ENCODE data around the gene PPP2CA. TPM values are rescaled to one million over a fixed set of nuclear protein-coding genes. Genes with fewer than 3 reads are reported as not detected.

The PPP2CA gene
- 95.8 TPM for total RNA-seq

DNA sequence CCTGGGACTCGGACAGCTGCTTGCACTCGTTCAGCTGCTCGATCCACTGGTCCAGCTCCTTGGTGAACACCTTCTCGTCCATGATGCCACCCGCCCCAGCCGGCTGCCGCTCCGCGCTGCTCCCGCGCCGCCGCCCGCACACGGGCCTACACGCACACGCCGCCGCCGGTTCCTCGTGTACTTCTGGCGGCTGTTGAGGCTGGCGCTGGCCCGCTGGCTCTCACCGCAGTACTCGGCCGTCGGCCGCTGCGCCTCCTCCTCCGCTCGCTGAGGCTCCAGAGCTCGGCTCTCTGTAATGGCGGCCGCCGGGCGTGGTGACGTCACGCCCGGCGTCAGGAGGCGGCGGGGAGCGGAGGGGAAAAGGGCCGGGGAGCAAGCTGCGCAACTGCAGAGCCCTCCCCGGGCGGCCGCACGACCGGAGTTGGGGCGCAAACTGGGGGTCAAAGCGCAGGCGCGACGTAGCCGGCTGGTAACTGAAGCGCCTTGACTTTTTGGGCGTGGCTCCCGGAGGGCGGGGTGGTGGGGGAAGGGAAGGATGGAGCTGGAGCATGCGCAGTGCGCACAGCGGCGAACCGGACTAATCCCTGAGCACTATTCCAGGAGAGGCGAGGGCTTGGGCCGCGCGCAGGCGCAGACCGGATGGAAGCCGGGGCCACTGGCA, at the start of gene PPP2CA:
TSS of gene PPP2CA (minus strand) at position 294 of the 661 bp plus-strand sequence. CDS start at position 82, 212 bp downstream.

DNA sequence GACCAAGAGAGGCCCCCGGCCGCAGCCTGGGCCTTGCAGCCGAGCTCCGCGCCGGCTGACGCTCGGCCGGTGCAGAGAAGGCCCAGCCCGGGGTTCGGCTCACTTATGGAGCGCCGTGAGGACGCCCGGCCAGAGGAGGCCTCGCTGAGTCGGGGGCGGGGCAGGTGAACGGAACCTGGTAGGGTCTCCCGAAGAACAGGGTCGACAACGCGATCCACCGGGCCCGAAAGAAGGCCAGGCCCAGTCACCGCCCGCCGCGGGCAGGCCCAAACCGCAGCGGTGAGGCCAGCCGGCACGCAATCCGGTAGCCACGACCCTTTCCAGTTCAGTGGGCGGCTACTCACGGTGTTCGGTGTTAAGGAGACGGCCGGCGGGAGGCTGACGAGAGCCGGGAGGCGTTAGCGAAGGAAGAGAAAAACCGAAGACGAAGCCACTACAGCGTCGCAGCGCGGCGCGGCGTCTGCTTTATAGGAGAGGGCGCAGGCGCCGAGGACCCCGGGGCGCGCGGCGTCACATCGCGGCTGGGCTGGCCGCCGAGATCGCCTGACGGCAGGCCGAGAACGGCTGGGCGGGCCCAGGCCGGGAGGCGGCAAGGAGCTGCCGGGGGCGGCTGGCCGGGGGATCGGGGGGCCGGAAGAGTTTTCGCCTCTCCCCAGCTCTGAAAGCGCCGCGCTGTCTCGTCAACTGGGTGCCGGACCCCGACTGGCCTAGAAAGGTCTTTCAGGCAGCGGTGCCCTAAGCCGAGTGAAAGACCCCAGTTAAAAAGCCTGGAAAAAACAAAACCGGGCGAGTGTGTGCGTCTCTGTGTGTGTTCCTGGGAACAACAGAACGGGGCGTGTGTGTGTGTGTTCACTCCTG, 49.1 kb downstream of the PPP2CA start, which contains the start of gene SKP1:
TSS of gene SKP1 (minus strand) at position 440 of the 858 bp plus-strand sequence. CDS start 2,928 bp downstream, outside the sequence.

Small RNAs within 50 kb of the gene (small RNA-seq; reads per million reads assigned to genes)
- gene MIR3661 (ENCODE audit: low replicate concordance) = not detected

Other genes starting within 250 kb of the PPP2CA start
- 167 TPM for gene VDAC1, start 221.1 kb downstream of the PPP2CA start, total RNA-seq
- gene TCF7, start 111.4 kb downstream of the PPP2CA start, total RNA-seq = 1.6 TPM
- gene SKP1, start 49.1 kb downstream of the PPP2CA start, total RNA-seq = 126 TPM
- 10.0 TPM for gene CDKL3, start 141.1 kb upstream of the PPP2CA start, total RNA-seq
- gene UBE2B, start 145.5 kb upstream of the PPP2CA start, total RNA-seq = 63.9 TPM
- gene CDKN2AIPNL, start 185.8 kb upstream of the PPP2CA start, total RNA-seq = 30.0 TPM

Data from parietal lobe (tissue), 2 donors.